IPS-20b (cell line): ENCODE measurements around the gene GPR17.

ENCODE experiments used
- H3K27ac ChIP-seq: one replicate; pipeline ENCODE4 v1.5.1; 2013; ENCODE audit warnings: low read length
- H3K27me3 ChIP-seq: 2 replicates; pipeline ENCODE4 v1.6.1; 2013; ENCODE audit warnings: mild to moderate bottlenecking, low read length, inconsistent platforms; ENCODE audit not compliant: insufficient read depth
- H3K36me3 ChIP-seq: 2 replicates; pipeline ENCODE4 v1.6.1; 2013; ENCODE audit warnings: low read depth, mild to moderate bottlenecking, inconsistent platforms, low read length, moderate library complexity; ENCODE audit not compliant: insufficient read depth
- H3K4me1 ChIP-seq: 2 replicates; pipeline ENCODE4 v1.6.1; 2013; ENCODE audit warnings: mild to moderate bottlenecking, control low read depth, inconsistent platforms, low read length, moderate library complexity; ENCODE audit not compliant: insufficient read depth
- H3K4me3 ChIP-seq: 2 replicates; pipeline ENCODE4 v1.5.1; 2013; ENCODE audit warnings: mild to moderate bottlenecking, low read length, inconsistent platforms
- H3K9ac ChIP-seq: 2 replicates; pipeline ENCODE4 v1.6.1; 2013; ENCODE audit warnings: low read depth, mild to moderate bottlenecking, inconsistent platforms, low read length, moderate library complexity
- H3K9me3 ChIP-seq: 2 replicates; pipeline ENCODE4 v1.6.1; 2013; ENCODE audit warnings: mild to moderate bottlenecking, low read depth, low read length, inconsistent platforms; ENCODE audit not compliant: insufficient read depth

GPR17 gene

DNA sequence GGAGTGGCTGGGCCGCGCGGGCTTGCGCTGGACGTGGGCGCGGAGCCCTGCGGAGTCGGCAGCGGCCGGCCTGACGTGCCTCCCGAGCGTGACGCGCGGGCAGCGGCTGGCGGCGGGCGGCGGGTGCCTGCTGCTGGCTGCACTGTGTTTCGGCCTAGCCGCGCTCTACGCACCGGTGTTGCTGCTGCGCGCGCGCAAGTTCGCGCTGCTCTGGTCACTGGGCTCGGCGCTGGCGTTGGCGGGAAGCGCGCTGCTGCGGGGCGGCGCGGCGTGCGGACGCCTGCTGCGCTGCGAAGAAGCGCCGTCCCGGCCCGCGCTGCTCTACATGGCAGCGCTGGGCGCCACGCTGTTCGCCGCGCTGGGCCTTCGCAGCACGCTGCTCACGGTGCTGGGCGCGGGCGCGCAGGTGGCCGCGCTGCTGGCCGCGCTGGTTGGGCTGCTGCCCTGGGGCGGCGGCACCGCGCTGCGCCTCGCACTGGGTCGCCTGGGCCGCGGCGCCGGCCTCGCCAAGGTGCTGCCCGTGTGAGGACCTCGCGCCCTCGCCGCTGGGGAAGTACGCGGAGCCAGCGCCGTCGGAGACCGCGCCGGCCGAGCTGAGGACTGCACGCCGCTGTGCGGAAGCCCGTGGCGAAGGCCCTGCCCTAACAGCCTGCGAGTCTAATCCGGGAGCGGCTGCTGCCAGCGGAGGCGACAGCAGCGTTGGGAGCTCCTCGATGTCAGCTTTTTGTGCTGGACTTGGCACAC lies 55.9 kb downstream of the GPR17 start:
- Histone ChIP-seq H3K4me3 (peak overlapping the region; percentile 78), H3K36me3 (peaks cover 41% of the 10 kb centered on the region), H3K27me3 (no peaks in the 10 kb centered on the region), H3K9ac (peak overlapping the region; percentile 82), H3K27ac (no peak overlapping the region), H3K4me1 (peaks cover 22% of the 10 kb centered on the region), H3K9me3 (no peaks in the 10 kb centered on the region)
